ENCODE results near the gene OR8J1. TPM values are rescaled to one million over a fixed set of nuclear protein-coding genes. Genes with fewer than 3 reads are reported as not detected.

Gene OR8J1
- total RNA-seq, 4 donors from 2014 or later = not detected

DNA sequence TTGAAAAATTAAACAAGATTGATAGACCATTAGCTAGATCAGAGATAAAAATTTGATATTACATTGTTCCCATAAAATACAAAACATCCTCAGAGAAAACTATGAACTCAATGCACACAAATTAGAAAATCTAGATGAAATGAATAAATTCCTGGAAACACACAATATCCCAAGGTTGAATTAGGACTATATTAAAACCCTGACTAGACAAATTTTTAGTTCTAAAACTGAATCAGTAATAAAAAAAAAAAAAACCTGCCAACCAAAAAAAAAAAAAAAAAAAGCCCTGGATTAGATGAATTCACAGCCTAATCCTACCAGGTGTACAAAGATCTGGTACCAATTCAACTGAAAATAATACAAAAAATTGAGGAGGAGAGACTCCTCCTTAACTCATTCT is 13.8 kb upstream of the OR8J1 start:
- H3K4me3 ChIP-seq = no peak overlapping the region
- H3K9me3 ChIP-seq = peaks cover 0 to 13% (median 0%) of the 10 kb centered on the region in 3 donors
- TF ChIP-seq, protein P1, sequence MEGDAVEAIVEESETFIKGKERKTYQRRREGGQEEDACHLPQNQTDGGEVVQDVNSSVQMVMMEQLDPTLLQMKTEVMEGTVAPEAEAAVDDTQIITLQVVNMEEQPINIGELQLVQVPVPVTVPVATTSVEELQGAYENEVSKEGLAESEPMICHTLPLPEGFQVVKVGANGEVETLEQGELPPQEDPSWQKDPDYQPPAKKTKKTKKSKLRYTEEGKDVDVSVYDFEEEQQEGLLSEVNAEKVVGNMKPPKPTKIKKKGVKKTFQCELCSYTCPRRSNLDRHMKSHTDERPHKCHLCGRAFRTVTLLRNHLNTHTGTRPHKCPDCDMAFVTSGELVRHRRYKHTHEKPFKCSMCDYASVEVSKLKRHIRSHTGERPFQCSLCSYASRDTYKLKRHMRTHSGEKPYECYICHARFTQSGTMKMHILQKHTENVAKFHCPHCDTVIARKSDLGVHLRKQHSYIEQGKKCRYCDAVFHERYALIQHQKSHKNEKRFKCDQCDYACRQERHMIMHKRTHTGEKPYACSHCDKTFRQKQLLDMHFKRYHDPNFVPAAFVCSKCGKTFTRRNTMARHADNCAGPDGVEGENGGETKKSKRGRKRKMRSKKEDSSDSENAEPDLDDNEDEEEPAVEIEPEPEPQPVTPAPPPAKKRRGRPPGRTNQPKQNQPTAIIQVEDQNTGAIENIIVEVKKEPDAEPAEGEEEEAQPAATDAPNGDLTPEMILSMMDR (IDR thresholded peaks at IDR 0.05) = no peak
- TF ChIP-seq EP300 (IDR thresholded peaks at IDR 0.05) (no peak), POLR2A (IDR thresholded peaks at IDR 0.05) (no peak), POLR2AphosphoS5 (IDR thresholded peaks at IDR 0.05) (no peak)
- ATAC-seq = no peak
- no peak overlapping the region for H3K27ac ChIP-seq
- H3K4me1 ChIP-seq = no peaks in the 10 kb centered on the region
- H3K36me3 ChIP-seq = no peaks in the 10 kb centered on the region
- no peaks in the 10 kb centered on the region for H3K27me3 ChIP-seq

DNA sequence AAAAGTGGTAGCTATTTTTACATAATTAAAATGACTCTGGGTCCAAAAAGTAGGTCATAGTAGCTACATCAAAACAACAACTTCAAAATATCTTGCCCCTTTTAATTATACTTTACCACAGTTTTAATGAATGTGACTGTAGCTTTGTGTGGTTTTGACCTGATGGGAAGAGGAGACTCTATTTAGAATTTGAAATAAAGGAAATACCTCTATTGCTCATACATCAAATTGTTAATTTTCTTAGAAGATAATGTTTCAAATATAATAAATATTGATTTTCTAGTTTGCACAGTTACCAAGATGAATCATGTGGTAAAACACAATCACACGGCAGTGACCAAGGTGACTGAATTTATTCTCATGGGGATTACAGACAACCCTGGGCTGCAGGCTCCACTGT is 8.4 kb upstream of the OR8J1 start, which contains the start of gene OR8K1:
OR8K1 (plus strand) TSS at position 301 of the 400 bp plus-strand sequence; CDS start at position 301, 0 bp downstream.
- Histone ChIP-seq H3K4me1 (no peaks in the 10 kb centered on the region), H3K36me3 (no peaks in the 10 kb centered on the region), H3K27ac (no peak within 1 kb of the TSS), H3K9me3 (no peaks in the 10 kb centered on the region), H3K4me3 (no peak within 1 kb of the TSS), H3K27me3 (no peaks in the 10 kb centered on the region)
- TF ChIP-seq POLR2A (IDR thresholded peaks at IDR 0.05) (no peak), POLR2AphosphoS5 (IDR thresholded peaks at IDR 0.05) (no peak), EP300 (IDR thresholded peaks at IDR 0.05) (no peak)
- TF ChIP-seq, protein P1 (IDR thresholded peaks at IDR 0.05) = no peak
- no peak for ATAC-seq
- WGBS, 2 donors (ENCODE audit: low coverage in 1 of 2) = 91 to 94% methylated on average over 1 of the region's 1 CpG

DNA sequence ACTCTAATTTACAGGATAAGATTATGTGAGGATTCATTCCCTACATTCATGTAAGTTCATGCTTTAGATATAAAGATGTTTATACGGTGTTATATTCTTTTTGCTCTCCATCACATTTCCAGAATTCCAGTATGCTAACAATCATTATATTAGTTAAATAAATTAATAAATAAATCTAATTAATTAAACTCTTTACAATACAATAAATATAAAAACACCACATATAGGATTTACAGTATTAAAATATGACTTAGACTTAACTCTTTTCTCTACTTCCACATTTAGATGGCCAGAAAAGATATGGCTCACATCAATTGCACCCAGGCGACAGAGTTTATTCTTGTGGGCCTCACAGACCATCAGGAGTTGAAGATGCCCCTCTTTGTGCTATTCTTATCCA is 21.2 kb downstream of the OR8J1 start, which contains the start of gene OR8U1:
OR8U1 (plus strand) TSS at position 301 of the 400 bp plus-strand sequence; CDS start at position 301, 0 bp downstream.
- TF ChIP-seq POLR2A (IDR thresholded peaks at IDR 0.05) (no peak), EP300 (IDR thresholded peaks at IDR 0.05) (no peak)
- ATAC-seq = no peak
- no peaks in the 10 kb centered on the region for H3K27me3 ChIP-seq
- no peak within 1 kb of the TSS for H3K27ac ChIP-seq
- H3K9me3 ChIP-seq = no peaks in the 10 kb centered on the region
- 63 to 69% methylated on average over 2 of the region's 2 CpGs for WGBS, 2 donors (ENCODE audit: low coverage in 1 of 2)
- H3K36me3 ChIP-seq = no peaks in the 10 kb centered on the region
- H3K4me1 ChIP-seq = no peaks in the 10 kb centered on the region
- H3K4me3 ChIP-seq = no peak within 1 kb of the TSS

DNA sequence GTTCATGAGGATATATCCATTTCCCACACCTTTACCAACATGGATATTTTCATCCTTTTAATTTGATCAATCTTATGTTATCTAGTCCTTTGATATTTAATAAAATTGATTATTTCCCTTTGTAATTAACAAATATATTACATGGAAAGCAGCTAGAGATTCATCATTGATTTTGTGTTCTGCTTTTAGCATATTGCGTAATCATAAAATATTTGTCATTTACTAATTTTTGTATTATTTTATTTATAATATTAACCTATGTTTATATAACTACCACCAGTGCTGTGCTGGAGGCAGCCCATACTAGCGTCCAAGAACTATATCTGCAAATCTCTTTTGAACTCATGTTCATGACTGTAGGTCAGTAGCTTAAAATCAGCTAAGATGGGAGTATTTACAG is 26.0 kb downstream of the OR8J1 start:
- Histone ChIP-seq H3K36me3 (no peaks in the 10 kb centered on the region), H3K27me3 (no peaks in the 10 kb centered on the region), H3K9me3 (no peaks in the 10 kb centered on the region), H3K4me3 (no peak overlapping the region), H3K27ac (no peak overlapping the region), H3K4me1 (no peaks in the 10 kb centered on the region)
- 60 to 65% methylated on average over 2 of the region's 2 CpGs for WGBS, 2 donors (ENCODE audit: low coverage in 1 of 2)
- ATAC-seq = no peak
- TF ChIP-seq POLR2AphosphoS5 (IDR thresholded peaks at IDR 0.05) = no peak
- TF ChIP-seq POLR2A (IDR thresholded peaks at IDR 0.05) = no peak
- no peak for TF ChIP-seq EP300 (IDR thresholded peaks at IDR 0.05)
- TF ChIP-seq, protein P1 (IDR thresholded peaks at IDR 0.05) = no peak

DNA sequence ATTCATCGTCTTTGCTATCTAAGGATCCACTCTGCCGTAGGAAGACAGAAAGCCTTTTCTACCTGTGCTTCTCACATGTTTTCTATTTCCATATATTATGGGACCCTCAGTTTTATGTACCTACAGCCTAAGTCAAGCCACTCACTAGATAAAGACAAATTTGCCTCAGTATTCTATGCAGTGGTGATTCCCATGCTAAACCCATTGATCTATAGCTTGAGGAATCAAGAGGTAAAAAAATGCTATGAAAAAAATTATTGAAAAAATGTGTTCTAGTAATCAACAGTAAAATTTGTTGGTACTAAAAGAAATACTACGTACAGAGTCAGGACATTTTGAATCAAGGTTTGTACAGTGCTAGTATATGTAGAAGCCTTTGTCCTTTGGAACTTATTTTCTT is 40.3 kb downstream of the OR8J1 start:
- no peak overlapping the region for H3K4me3 ChIP-seq
- H3K4me1 ChIP-seq = no peaks in the 10 kb centered on the region
- H3K27ac ChIP-seq = no peak overlapping the region
- H3K9me3 ChIP-seq = no peaks in the 10 kb centered on the region
- ATAC-seq = no peak
- TF ChIP-seq, protein P1 (IDR thresholded peaks at IDR 0.05) = no peak
- no peak for TF ChIP-seq EP300 (IDR thresholded peaks at IDR 0.05)
- no peak for TF ChIP-seq POLR2A (IDR thresholded peaks at IDR 0.05)
- no peak for TF ChIP-seq POLR2AphosphoS5 (IDR thresholded peaks at IDR 0.05)
- WGBS, 2 donors (ENCODE audit: low coverage in 1 of 2) = 67 to 90% methylated on average over 1 to 3 of the region's 3 CpGs
- H3K36me3 ChIP-seq = no peaks in the 10 kb centered on the region
- H3K27me3 ChIP-seq = no peaks in the 10 kb centered on the region
